A673 (cell line): ENCODE results near the gene BSPRY.

Experiments used
- EZH2 ChIP-seq: fragments of 200-600 bp; sonication (generic); IDR thresholded peaks from 2 replicates; pipeline ENCODE4 v1.6.1; 2017; ENCODE audit warnings: borderline replicate concordance, low read depth, mild to moderate bottlenecking, mixed read lengths, antibody characterized with exemption, low read length; ENCODE audit not compliant: poor library complexity, severe bottlenecking
- TF ChIP-seq, protein P1 (sequence below): fragments of 300-800, 200-600 bp; sonication (generic); conservative IDR thresholded peaks from 2 replicates; pipeline ENCODE4 v1.5.1; 2017; ENCODE audit warnings: low read depth, mild to moderate bottlenecking, antibody characterized with exemption, low read length, moderate library complexity, mixed read lengths

DNA sequence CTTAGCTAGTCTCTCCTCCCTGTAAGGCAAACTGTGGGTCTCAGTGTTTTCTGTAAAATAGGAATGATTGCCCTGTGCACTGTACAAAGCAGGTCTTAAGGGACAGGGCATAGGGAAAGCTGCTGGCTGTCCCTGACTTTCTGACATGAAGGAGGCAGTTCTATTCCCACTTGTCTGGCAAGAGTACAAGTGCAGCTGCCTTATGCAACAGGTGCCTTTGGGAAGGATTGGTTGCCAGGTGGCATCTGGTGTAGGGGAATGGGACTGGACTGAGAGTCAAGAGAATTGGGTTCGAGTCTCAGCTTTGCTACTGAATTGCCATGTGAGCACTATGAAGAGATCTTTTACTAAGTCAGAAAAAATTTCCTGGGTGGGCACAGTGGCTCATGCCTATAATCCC is 10.0 kb downstream of the BSPRY start:
- TF ChIP-seq, protein P1, sequence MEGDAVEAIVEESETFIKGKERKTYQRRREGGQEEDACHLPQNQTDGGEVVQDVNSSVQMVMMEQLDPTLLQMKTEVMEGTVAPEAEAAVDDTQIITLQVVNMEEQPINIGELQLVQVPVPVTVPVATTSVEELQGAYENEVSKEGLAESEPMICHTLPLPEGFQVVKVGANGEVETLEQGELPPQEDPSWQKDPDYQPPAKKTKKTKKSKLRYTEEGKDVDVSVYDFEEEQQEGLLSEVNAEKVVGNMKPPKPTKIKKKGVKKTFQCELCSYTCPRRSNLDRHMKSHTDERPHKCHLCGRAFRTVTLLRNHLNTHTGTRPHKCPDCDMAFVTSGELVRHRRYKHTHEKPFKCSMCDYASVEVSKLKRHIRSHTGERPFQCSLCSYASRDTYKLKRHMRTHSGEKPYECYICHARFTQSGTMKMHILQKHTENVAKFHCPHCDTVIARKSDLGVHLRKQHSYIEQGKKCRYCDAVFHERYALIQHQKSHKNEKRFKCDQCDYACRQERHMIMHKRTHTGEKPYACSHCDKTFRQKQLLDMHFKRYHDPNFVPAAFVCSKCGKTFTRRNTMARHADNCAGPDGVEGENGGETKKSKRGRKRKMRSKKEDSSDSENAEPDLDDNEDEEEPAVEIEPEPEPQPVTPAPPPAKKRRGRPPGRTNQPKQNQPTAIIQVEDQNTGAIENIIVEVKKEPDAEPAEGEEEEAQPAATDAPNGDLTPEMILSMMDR, result no peak
- no peak for TF ChIP-seq EZH2
